Measurements from ENCODE around the gene CFAP298. TPM values are rescaled to one million over a fixed set of nuclear protein-coding genes. Genes with fewer than 3 reads are reported as not detected.

The CFAP298 gene
- total and polyA plus RNA-seq, 4 experiments from 2014 or later, result 29.4 to 54.3 (median 43.9) TPM

- ChIA-PET POLR2A (ENCODE audit: partially characterized antibody) (interaction anchor here (1.0 kb wide), 1 partner anchor 187 kb away, joined by 3 read pairs; no protein-coding TSS in a partner anchor), CTCF (ENCODE audit: partially characterized antibody) (interaction anchor here (0.8 to 6.2 kb wide), 9 partner anchors 9 to 215 kb away, joined by 3 to 160 read pairs (median 19); partner anchors contain the start of genes CFAP298 and URB1)
- no peak overlapping the region for H3K4me3 Mint-ChIP-seq
- H3K4me1 Mint-ChIP-seq, result peaks cover 0 to 4% (median 0%) of the 10 kb centered on the region in 4 donors
- H3K27ac Mint-ChIP-seq, result peak overlapping the region in 1 of 7 donors; percentile 17
- peaks cover 30% of the 10 kb centered on the region for H3K36me3 ChIP-seq (ENCODE audit: insufficient read depth, low read length)
- peaks cover 33 to 45% of the 10 kb centered on the region in 2 donors for H3K36me3 Mint-ChIP-seq
- H3K9me3 Mint-ChIP-seq, result no peaks in the 10 kb centered on the region
- no peak overlapping the region for H3K4me3 ChIP-seq (ENCODE audit: low read length in 2 of 2)
- no peaks in the 10 kb centered on the region for H3K27me3 Mint-ChIP-seq
- H3K27ac ChIP-seq (ENCODE audit: low read depth, low read length), result no peak overlapping the region
- no peaks in the 10 kb centered on the region for H3K4me1 ChIP-seq (ENCODE audit: insufficient read depth, low read length)
- H3K9me3 ChIP-seq (ENCODE audit: control insufficient read depth in 1 of 2, low read length in 2 of 2), result no peaks in the 10 kb centered on the region
- no peak for DNase-seq
- H3K27me3 ChIP-seq (ENCODE audit: insufficient read depth, low read length), result no peaks in the 10 kb centered on the region
- intact Hi-C loops (cut with micrococcal nuclease), result no loop called here
These were observed 13.1 kb downstream of the CFAP298 start for GRCh38 chr21:32599091-32599490.

GRCh38 chr21:32597205-32597604 lies 15.0 kb downstream of the CFAP298 start:
- Histone ChIP-seq H3K36me3 (ENCODE audit: insufficient read depth, low read length) (peaks cover 11% of the 10 kb centered on the region), H3K4me3 (ENCODE audit: low read length in 2 of 2) (no peak overlapping the region), H3K9me3 (ENCODE audit: control insufficient read depth in 1 of 2, low read length in 2 of 2) (no peaks in the 10 kb centered on the region), H3K4me1 (ENCODE audit: insufficient read depth, low read length) (no peaks in the 10 kb centered on the region), H3K27me3 (ENCODE audit: insufficient read depth, low read length) (no peaks in the 10 kb centered on the region), H3K27ac (ENCODE audit: low read depth, low read length) (no peak overlapping the region)
- Mint-ChIP-seq H3K4me3 (no peak overlapping the region), H3K27me3 (no peaks in the 10 kb centered on the region), H3K9me3 (no peaks in the 10 kb centered on the region), H3K4me1 (peaks cover 0 to 3% (median 0%) of the 10 kb centered on the region in 4 donors), H3K27ac (peak overlapping the region in 1 of 7 donors; percentile 15), H3K36me3 (peaks cover 16 to 26% of the 10 kb centered on the region in 2 donors)
- no peak for DNase-seq
- ChIA-PET POLR2A (ENCODE audit: partially characterized antibody) (no interaction called here), CTCF (ENCODE audit: partially characterized antibody) (interaction anchor here (0.9 to 6.2 kb wide), 2 partner anchors 9 to 193 kb away, joined by 3 to 160 read pairs; no protein-coding TSS in a partner anchor)
- intact Hi-C loops (cut with micrococcal nuclease), result no loop called here

- H3K4me3 Mint-ChIP-seq, result no peak overlapping the region
- Histone ChIP-seq H3K36me3 (ENCODE audit: insufficient read depth, low read length) (peaks cover 10% of the 10 kb centered on the region), H3K27ac (ENCODE audit: low read depth, low read length) (no peak overlapping the region), H3K9me3 (ENCODE audit: control insufficient read depth in 1 of 2, low read length in 2 of 2) (no peaks in the 10 kb centered on the region), H3K27me3 (ENCODE audit: insufficient read depth, low read length) (no peaks in the 10 kb centered on the region), H3K4me3 (ENCODE audit: low read length in 2 of 2) (no peak overlapping the region), H3K4me1 (ENCODE audit: insufficient read depth, low read length) (no peaks in the 10 kb centered on the region)
- intact Hi-C loops (cut with micrococcal nuclease), result no loop called here
- H3K36me3 Mint-ChIP-seq, result peaks cover 6 to 17% of the 10 kb centered on the region in 2 donors
- no peak overlapping the region for H3K27ac Mint-ChIP-seq
- H3K27me3 Mint-ChIP-seq, result no peaks in the 10 kb centered on the region
- peaks cover 0 to 2% (median 0%) of the 10 kb centered on the region in 4 donors for H3K4me1 Mint-ChIP-seq
- CTCF ChIA-PET (ENCODE audit: partially characterized antibody), result interaction anchor here (1.0 to 1.2 kb wide), 3 partner anchors 23 to 192 kb away, joined by 3 read pairs; no protein-coding TSS in a partner anchor
- DNase-seq, result no peak
- no peaks in the 10 kb centered on the region for H3K9me3 Mint-ChIP-seq
- POLR2A ChIA-PET (ENCODE audit: partially characterized antibody), result interaction anchor here (1.6 kb wide), 1 partner anchor 17 kb away, joined by 5 read pairs; the partner anchor contains the start of gene CFAP298
These were observed 16.7 kb downstream of the CFAP298 start for GRCh38 chr21:32595431-32595830.

- H3K4me1 Mint-ChIP-seq, result no peaks in the 10 kb centered on the region
- no peaks in the 10 kb centered on the region for H3K9me3 Mint-ChIP-seq
- no peak for DNase-seq
- Histone ChIP-seq H3K4me1 (ENCODE audit: insufficient read depth, low read length) (no peaks in the 10 kb centered on the region), H3K27me3 (ENCODE audit: insufficient read depth, low read length) (no peaks in the 10 kb centered on the region), H3K4me3 (ENCODE audit: low read length in 2 of 2) (no peak overlapping the region), H3K36me3 (ENCODE audit: insufficient read depth, low read length) (no peaks in the 10 kb centered on the region), H3K9me3 (ENCODE audit: control insufficient read depth in 1 of 2, low read length in 2 of 2) (no peaks in the 10 kb centered on the region), H3K27ac (ENCODE audit: low read depth, low read length) (no peak overlapping the region)
- ChIA-PET POLR2A (ENCODE audit: partially characterized antibody) (no interaction called here), CTCF (ENCODE audit: partially characterized antibody) (no interaction called here)
- H3K27me3 Mint-ChIP-seq, result no peaks in the 10 kb centered on the region
- H3K36me3 Mint-ChIP-seq, result peaks cover 0 to 5% of the 10 kb centered on the region in 2 donors
- no peak overlapping the region for H3K4me3 Mint-ChIP-seq
- no peak overlapping the region for H3K27ac Mint-ChIP-seq
- intact Hi-C loops (cut with micrococcal nuclease), result no loop called here
These were observed 18.5 kb downstream of the CFAP298 start for GRCh38 chr21:32593690-32594089.

- intact Hi-C loops (cut with micrococcal nuclease), result no loop called here
These were observed 19.2 kb downstream of the CFAP298 start for GRCh38 chr21:32592929-32593502.

GRCh38 chr21:32590130-32590529 lies 22.0 kb downstream of the CFAP298 start:
- no peaks in the 10 kb centered on the region for H3K4me1 ChIP-seq (ENCODE audit: insufficient read depth, low read length)
- H3K36me3 Mint-ChIP-seq, result no peaks in the 10 kb centered on the region
- ChIA-PET POLR2A (ENCODE audit: partially characterized antibody) (no interaction called here), CTCF (ENCODE audit: partially characterized antibody) (no interaction called here)
- no peak overlapping the region for H3K4me3 ChIP-seq (ENCODE audit: low read length in 2 of 2)
- H3K4me1 Mint-ChIP-seq, result no peaks in the 10 kb centered on the region
- H3K9me3 ChIP-seq (ENCODE audit: control insufficient read depth in 1 of 2, low read length in 2 of 2), result no peaks in the 10 kb centered on the region
- H3K4me3 Mint-ChIP-seq, result no peak overlapping the region
- DNase-seq, result no peak
- no peaks in the 10 kb centered on the region for H3K36me3 ChIP-seq (ENCODE audit: insufficient read depth, low read length)
- H3K27ac ChIP-seq (ENCODE audit: low read depth, low read length), result no peak overlapping the region
- H3K27ac Mint-ChIP-seq, result peak overlapping the region in 1 of 7 donors; percentile 23
- no peaks in the 10 kb centered on the region for H3K27me3 Mint-ChIP-seq
- H3K9me3 Mint-ChIP-seq, result no peaks in the 10 kb centered on the region
- no peaks in the 10 kb centered on the region for H3K27me3 ChIP-seq (ENCODE audit: insufficient read depth, low read length)
- intact Hi-C loops (cut with micrococcal nuclease), result no loop called here

More at GRCh38 chr21:32592929-32593502, 19.2 kb downstream of the CFAP298 start:
- no peaks in the 10 kb centered on the region for H3K9me3 ChIP-seq (ENCODE audit: control insufficient read depth in 1 of 2, low read length in 2 of 2)
- no peak overlapping the region for H3K4me3 Mint-ChIP-seq
- ChIA-PET CTCF (ENCODE audit: partially characterized antibody) (no interaction called here), POLR2A (ENCODE audit: partially characterized antibody) (no interaction called here)
- H3K4me3 ChIP-seq (ENCODE audit: low read length in 2 of 2), result no peak overlapping the region
- no peak overlapping the region for H3K27ac Mint-ChIP-seq
- no peaks in the 10 kb centered on the region for H3K27me3 Mint-ChIP-seq
- H3K9me3 Mint-ChIP-seq, result no peaks in the 10 kb centered on the region
- H3K4me1 Mint-ChIP-seq, result no peaks in the 10 kb centered on the region
- DNase-seq, result no peak
- H3K27me3 ChIP-seq (ENCODE audit: insufficient read depth, low read length), result no peaks in the 10 kb centered on the region
- H3K36me3 ChIP-seq (ENCODE audit: insufficient read depth, low read length), result no peaks in the 10 kb centered on the region
- no peak overlapping the region for H3K27ac ChIP-seq (ENCODE audit: low read depth, low read length)
- H3K36me3 Mint-ChIP-seq, result peaks cover 0 to 5% of the 10 kb centered on the region in 2 donors
- no peaks in the 10 kb centered on the region for H3K4me1 ChIP-seq (ENCODE audit: insufficient read depth, low read length)

GRCh38 chr21:32587651-32588050 lies 24.5 kb downstream of the CFAP298 start:
- H3K4me1 Mint-ChIP-seq, result peaks cover 0 to 4% (median under 1%) of the 10 kb centered on the region in 4 donors
- H3K9me3 Mint-ChIP-seq, result no peaks in the 10 kb centered on the region
- CTCF ChIA-PET (ENCODE audit: partially characterized antibody), result interaction anchor here (0.7 to 3.5 kb wide), 3 partner anchors 13 to 186 kb away, joined by 3 to 19 read pairs (median 4); no protein-coding TSS in a partner anchor
- no peaks in the 10 kb centered on the region for H3K4me1 ChIP-seq (ENCODE audit: insufficient read depth, low read length)
- POLR2A ChIA-PET (ENCODE audit: partially characterized antibody), result no interaction called here
- no peak overlapping the region for H3K4me3 Mint-ChIP-seq
- peaks cover 0 to 4% of the 10 kb centered on the region in 2 donors for H3K27me3 Mint-ChIP-seq
- no peak for DNase-seq
- H3K36me3 Mint-ChIP-seq, result no peaks in the 10 kb centered on the region
- H3K9me3 ChIP-seq (ENCODE audit: control insufficient read depth in 1 of 2, low read length in 2 of 2), result no peaks in the 10 kb centered on the region
- no peak overlapping the region for H3K4me3 ChIP-seq (ENCODE audit: low read length in 2 of 2)
- intact Hi-C loops (cut with micrococcal nuclease), result no loop called here
- no peak overlapping the region for H3K27ac ChIP-seq (ENCODE audit: low read depth, low read length)
- H3K27ac Mint-ChIP-seq, result no peak overlapping the region
- H3K27me3 ChIP-seq (ENCODE audit: insufficient read depth, low read length), result no peaks in the 10 kb centered on the region
- no peaks in the 10 kb centered on the region for H3K36me3 ChIP-seq (ENCODE audit: insufficient read depth, low read length)
